ENCODE results near the gene ZFAND5.

DNA sequence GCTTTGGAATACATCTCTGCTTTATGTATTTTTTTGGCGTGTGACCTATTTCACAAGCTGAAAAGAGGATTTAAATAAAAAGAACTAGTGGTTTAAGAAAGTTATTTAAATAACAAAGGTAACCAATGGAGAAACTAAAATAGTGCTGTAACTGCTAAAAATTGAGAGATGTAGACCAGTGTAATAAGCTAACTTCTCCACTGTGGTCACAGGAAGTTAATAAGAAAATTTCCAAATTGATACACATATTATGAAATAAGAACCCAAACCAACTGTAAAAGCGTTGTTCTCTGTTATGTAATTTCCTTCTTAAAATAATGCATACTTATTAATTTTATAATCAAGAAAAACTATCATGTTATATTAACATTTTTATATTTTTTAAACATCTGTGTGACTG, 29.1 kb upstream of the ZFAND5 start:
- TF ChIP-seq, protein P1, sequence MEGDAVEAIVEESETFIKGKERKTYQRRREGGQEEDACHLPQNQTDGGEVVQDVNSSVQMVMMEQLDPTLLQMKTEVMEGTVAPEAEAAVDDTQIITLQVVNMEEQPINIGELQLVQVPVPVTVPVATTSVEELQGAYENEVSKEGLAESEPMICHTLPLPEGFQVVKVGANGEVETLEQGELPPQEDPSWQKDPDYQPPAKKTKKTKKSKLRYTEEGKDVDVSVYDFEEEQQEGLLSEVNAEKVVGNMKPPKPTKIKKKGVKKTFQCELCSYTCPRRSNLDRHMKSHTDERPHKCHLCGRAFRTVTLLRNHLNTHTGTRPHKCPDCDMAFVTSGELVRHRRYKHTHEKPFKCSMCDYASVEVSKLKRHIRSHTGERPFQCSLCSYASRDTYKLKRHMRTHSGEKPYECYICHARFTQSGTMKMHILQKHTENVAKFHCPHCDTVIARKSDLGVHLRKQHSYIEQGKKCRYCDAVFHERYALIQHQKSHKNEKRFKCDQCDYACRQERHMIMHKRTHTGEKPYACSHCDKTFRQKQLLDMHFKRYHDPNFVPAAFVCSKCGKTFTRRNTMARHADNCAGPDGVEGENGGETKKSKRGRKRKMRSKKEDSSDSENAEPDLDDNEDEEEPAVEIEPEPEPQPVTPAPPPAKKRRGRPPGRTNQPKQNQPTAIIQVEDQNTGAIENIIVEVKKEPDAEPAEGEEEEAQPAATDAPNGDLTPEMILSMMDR (IDR thresholded peaks at IDR 0.05; ENCODE audit: low read depth, low read length, poor library complexity, severe bottlenecking), result no peak
- no peak for TF ChIP-seq EZH2phosphoT487 (IDR thresholded peaks at IDR 0.05; ENCODE audit: borderline replicate concordance, low read length)
